ENCODE data around the gene POMT2. TPM values are rescaled to one million over a fixed set of nuclear protein-coding genes. Genes with fewer than 3 reads are reported as not detected.

The POMT2 gene
- total and polyA plus RNA-seq, 8 donors: 11.9 to 29.5 (median 15.4) TPM

DNA sequence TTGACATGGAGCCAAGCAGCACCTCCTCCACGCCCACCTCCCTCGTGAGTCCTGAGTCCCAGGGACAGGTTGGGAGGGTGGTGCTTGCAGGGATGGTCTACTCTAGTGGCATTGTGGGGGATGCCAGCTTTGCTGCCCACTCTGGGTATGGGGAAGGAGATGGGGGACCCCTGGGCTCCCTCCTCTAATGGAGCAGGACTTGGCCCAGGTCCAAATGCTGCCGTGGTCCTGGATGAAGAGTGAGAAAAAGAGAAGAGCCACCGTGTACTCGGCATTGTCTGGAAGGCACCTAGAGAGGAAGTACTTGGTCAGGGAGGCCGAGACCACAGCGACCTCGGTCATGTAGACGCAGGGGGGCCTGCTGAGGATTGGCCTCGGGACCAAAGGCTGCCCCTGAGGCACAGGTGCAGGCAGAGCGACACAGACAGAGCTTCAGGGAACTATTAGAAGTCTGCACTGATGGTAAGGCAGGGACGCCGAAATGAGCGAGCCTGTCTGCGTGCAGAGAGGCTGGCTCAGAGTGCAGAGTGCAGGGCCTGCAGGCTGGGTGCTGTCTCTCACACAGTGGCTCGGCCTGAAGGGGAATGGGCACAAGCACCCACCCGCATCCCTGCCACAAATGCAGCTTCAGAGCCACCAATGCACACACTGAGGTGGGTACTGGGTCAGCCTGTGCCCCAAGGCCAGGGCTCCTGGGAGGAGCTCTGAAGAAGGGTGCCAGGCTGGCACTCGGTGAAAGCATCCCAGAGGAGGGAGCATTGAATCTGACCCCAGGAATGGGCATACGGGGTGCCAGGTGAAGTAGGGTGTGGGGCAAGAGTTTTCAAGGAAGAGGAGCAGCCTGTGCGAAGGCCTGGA lies 67.1 kb downstream of the POMT2 start:
- WGBS, 2 donors: 73 to 82% methylated on average over 20 of the region's 20 CpGs
- intact Hi-C loops (cut with DNase I): no loop called here

DNA sequence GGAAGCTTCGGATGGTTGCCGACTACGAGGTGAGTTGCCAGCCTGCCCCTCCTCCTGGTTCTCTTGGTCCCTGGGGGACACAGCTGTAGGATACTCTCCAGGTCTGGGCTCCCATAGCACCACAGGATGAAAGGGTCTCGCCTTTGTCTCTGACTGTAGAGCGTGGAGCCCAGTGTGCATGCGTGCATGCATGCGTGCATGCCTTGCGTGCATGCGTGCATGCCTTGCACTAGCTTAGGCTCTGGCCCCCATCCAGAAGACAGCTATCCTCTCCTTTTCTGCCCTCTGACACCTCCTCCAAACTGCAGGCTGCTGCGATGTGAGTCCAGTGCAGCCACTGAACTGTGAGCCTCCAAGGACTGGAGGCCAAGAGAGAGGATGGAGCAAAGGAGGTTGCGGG lies 68.8 kb downstream of the POMT2 start:
- Histone ChIP-seq H3K27me3 (no peaks in the 10 kb centered on the region), H3K9me3 (no peaks in the 10 kb centered on the region), H3K27ac (no peak overlapping the region), H3K36me3 (no peaks in the 10 kb centered on the region), H3K4me1 (no peaks in the 10 kb centered on the region), H3K4me3 (no peak overlapping the region)
- no peak for FAIRE-seq
- intact Hi-C loops (cut with DNase I): no loop called here
- DNase-seq: peak in 1 of 6 donors; percentile 13
- 95 to 96% methylated on average over 11 of the region's 11 CpGs for WGBS, 2 donors
- no peak for ATAC-seq
- TF ChIP-seq, protein P1, sequence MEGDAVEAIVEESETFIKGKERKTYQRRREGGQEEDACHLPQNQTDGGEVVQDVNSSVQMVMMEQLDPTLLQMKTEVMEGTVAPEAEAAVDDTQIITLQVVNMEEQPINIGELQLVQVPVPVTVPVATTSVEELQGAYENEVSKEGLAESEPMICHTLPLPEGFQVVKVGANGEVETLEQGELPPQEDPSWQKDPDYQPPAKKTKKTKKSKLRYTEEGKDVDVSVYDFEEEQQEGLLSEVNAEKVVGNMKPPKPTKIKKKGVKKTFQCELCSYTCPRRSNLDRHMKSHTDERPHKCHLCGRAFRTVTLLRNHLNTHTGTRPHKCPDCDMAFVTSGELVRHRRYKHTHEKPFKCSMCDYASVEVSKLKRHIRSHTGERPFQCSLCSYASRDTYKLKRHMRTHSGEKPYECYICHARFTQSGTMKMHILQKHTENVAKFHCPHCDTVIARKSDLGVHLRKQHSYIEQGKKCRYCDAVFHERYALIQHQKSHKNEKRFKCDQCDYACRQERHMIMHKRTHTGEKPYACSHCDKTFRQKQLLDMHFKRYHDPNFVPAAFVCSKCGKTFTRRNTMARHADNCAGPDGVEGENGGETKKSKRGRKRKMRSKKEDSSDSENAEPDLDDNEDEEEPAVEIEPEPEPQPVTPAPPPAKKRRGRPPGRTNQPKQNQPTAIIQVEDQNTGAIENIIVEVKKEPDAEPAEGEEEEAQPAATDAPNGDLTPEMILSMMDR (IDR thresholded peaks at IDR 0.05): no peak

More for the DNA sequence above, 67.1 kb downstream of the POMT2 start:
- no peak for FAIRE-seq
- Histone ChIP-seq H3K4me3 (no peak overlapping the region), H3K27ac (no peak overlapping the region), H3K36me3 (no peaks in the 10 kb centered on the region), H3K27me3 (no peaks in the 10 kb centered on the region), H3K4me1 (no peaks in the 10 kb centered on the region), H3K9me3 (no peaks in the 10 kb centered on the region)
- peak in 1 of 6 donors; percentile 31 for DNase-seq
- TF ChIP-seq, protein P1 (IDR thresholded peaks at IDR 0.05): no peak
- no peak for ATAC-seq

DNA sequence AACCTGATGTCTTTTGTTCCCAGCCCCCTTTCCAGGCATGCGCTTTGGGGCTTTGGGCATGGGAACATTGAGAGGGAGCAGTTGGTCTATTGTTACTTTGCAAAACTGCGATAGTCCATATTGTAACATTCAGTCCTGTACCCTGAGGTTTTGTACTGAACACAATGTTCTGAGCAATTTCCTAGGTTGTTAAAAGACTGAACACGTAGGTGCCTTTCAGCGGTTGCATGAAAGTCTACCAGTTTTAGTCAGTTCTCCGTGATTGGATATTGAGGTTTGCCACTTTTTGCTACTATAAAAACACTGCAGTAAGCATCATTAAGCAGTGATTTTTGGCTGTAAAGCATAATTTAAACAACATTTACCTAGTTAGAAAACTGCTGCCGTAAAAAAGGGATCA lies 69.8 kb downstream of the POMT2 start:
- no peaks in the 10 kb centered on the region for H3K4me1 ChIP-seq
- WGBS, 2 donors: 89 to 92% methylated on average over 6 of the region's 6 CpGs
- FAIRE-seq: no peak

DNA sequence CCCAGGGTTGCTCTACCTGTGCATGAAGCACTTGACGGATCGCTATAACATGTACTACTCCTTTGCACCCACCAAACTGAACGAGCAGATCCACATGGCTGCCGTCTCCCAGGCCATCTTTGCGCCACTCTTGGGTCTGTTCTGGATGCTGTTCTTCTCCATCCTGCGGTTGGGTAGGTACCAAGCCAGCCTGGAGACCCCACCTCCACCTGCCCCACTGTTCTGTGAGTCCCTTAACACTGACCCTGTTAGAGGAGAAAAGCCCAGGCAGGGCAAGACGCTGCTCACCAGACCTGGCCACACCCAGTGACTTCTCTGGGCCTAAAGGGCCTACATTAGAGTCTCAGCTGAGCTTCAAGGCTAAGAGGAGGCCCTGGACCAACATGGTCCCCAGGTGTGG lies 71.4 kb downstream of the POMT2 start:
- TF ChIP-seq, protein P1 (IDR thresholded peaks at IDR 0.05): no peak
- WGBS, 2 donors: 84 to 93% methylated on average over 7 of the region's 7 CpGs
- no peaks in the 10 kb centered on the region for H3K36me3 ChIP-seq
- no peak overlapping the region for H3K4me3 ChIP-seq
- no peak for FAIRE-seq
- no peak overlapping the region for H3K27ac ChIP-seq
- H3K27me3 ChIP-seq: no peaks in the 10 kb centered on the region
- H3K9me3 ChIP-seq: no peaks in the 10 kb centered on the region
- DNase-seq: peak in 1 of 6 donors; percentile 11
- ATAC-seq: no peak
- intact Hi-C loops (cut with DNase I): no loop called here
- H3K4me1 ChIP-seq: no peaks in the 10 kb centered on the region

More for the DNA sequence above, 69.8 kb downstream of the POMT2 start:
- no peak for DNase-seq
- Histone ChIP-seq H3K4me3 (no peak overlapping the region), H3K36me3 (no peaks in the 10 kb centered on the region), H3K27me3 (no peaks in the 10 kb centered on the region), H3K27ac (no peak overlapping the region), H3K9me3 (no peaks in the 10 kb centered on the region)
- TF ChIP-seq, protein P1 (IDR thresholded peaks at IDR 0.05): no peak
- intact Hi-C loops (cut with DNase I): no loop called here
- ATAC-seq: no peak

DNA sequence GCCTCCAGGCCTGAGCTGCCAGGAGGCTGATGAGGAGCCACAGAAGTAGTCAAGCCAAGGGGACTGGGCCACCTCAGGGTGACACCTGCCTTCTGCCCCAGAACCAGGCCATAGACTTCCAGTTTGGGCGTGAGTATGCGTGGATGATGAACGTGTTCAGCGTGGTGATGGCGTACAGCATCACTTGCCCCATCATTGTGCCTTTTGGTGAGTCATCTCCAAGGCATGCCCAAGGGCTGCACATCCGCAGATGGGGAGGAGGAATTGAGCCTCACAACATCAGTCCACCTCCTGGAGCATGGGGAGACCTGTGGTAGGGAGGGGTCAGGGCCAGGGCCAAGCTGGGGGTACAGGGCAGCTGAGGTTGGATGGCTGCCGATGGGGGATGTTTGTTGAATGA lies 72.0 kb downstream of the POMT2 start:
- Histone ChIP-seq H3K27me3 (no peaks in the 10 kb centered on the region), H3K9me3 (no peaks in the 10 kb centered on the region), H3K4me1 (no peaks in the 10 kb centered on the region), H3K27ac (no peak overlapping the region), H3K4me3 (no peak overlapping the region), H3K36me3 (no peaks in the 10 kb centered on the region)
- no peak for FAIRE-seq
- intact Hi-C loops (cut with DNase I): no loop called here
- TF ChIP-seq, protein P1 (IDR thresholded peaks at IDR 0.05): no peak
- 90% methylated on average over 7 of the region's 7 CpGs for WGBS, 2 donors
- ATAC-seq: no peak
- DNase-seq: no peak
